ENCODE measurements around the gene CES1.
"Not testable (repeated sequence)": the region's sequence is repeated elsewhere in the genome, so short reads cannot be mapped to it uniquely, and the experiment has no call there.

Gene CES1

GRCh38 chr16:55834049-55834448 is 1.2 kb upstream of the CES1 start:
- whole genome bisulfite sequencing, 2 donors (ENCODE audit: extremely low coverage in 2 of 2, insufficient read length in 2 of 2, insufficient replicate concordance in 1 of 2) = no CpG with 5 or more reads among the region's 7 CpGs
- no peak overlapping the region for H4K91ac ChIP-seq (ENCODE audit: low read depth, low read length, poor library complexity)
- no peak overlapping the region for H3K9ac ChIP-seq (ENCODE audit: low read depth, low read length, poor library complexity)
- no peak overlapping the region for H3K4me3 ChIP-seq (ENCODE audit: low read length in 2 of 2)
- no peak for DNase-seq (ENCODE audit: low spot score)
- H3K27ac ChIP-seq (replicated peaks; ENCODE audit: low read length) = no peak overlapping the region
- no peak overlapping the region for H3K4ac ChIP-seq (ENCODE audit: low read length)
- no peak overlapping the region for H3K18ac ChIP-seq (ENCODE audit: low read length)
- H2AK5ac ChIP-seq (ENCODE audit: low read depth, low read length) = no peak overlapping the region
- no peaks in the 10 kb centered on the region for H3K36me3 ChIP-seq (replicated peaks in 1 of 2; ENCODE audit: control insufficient read depth in 2 of 2, insufficient read depth in 2 of 2, low read length in 2 of 2)
- no peak overlapping the region for H3K23ac ChIP-seq (ENCODE audit: low read depth, low read length, poor library complexity)
- no peaks in the 10 kb centered on the region for H3K79me1 ChIP-seq (ENCODE audit: low read depth, low read length)
- H3K4me2 ChIP-seq (ENCODE audit: insufficient read depth, low read length, poor library complexity, severe bottlenecking) = no peak overlapping the region
- no peak overlapping the region for H2BK120ac ChIP-seq (ENCODE audit: low read depth, low read length)
- H2BK15ac ChIP-seq (ENCODE audit: low read length) = no peak overlapping the region
- no peak overlapping the region for H3K14ac ChIP-seq (ENCODE audit: low read length)
- H2AFZ ChIP-seq (ENCODE audit: low read length) = no peak overlapping the region
- no peak overlapping the region for H2BK12ac ChIP-seq (ENCODE audit: low read length)
- H3K9me3 ChIP-seq (replicated peaks in 1 of 2; ENCODE audit: control insufficient read depth in 2 of 2, insufficient read depth in 1 of 2, low read depth in 1 of 2, low read length in 2 of 2) = no peaks in the 10 kb centered on the region
- no peak overlapping the region for H2BK5ac ChIP-seq (ENCODE audit: low read length)
- H3K27me3 ChIP-seq (ENCODE audit: control insufficient read depth in 3 of 3, insufficient read depth in 3 of 3, low read depth in 1 of 3, low read length in 3 of 3) = no peaks in the 10 kb centered on the region
- H3K4me1 ChIP-seq (ENCODE audit: control insufficient read depth in 2 of 2, insufficient read depth in 1 of 2, low read depth in 1 of 2, low read length in 2 of 2) = peaks cover 0 to 4% of the 10 kb centered on the region in 2 donors
- no peak overlapping the region for H4K8ac ChIP-seq (ENCODE audit: low read depth, low read length)

DNA sequence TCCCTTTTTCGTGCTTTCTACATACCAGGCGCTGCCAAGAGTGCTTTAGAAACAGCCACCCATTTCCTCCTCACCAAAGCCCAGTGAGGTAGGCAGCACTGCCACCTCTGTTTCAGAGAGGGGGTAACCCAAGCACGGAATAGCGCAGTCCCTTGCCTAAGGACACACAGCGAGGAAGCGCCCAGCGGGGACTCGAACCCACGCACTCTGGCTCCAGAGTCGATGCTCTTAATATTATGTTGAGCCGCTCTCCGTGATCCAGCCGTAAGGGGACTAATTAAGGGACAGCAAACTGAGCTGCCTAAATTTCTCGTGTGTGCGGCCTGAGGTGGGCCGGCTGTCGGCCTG is 497 bp downstream of the CES1 start:
- peak overlapping the region; percentile 11 for H2AK5ac ChIP-seq (ENCODE audit: low read depth, low read length)
- no peak overlapping the region for H3K23ac ChIP-seq (ENCODE audit: low read depth, low read length, poor library complexity)
- no peaks in the 10 kb centered on the region for H3K9me3 ChIP-seq (replicated peaks in 1 of 2; ENCODE audit: control insufficient read depth in 2 of 2, insufficient read depth in 1 of 2, low read depth in 1 of 2, low read length in 2 of 2)
- H4K91ac ChIP-seq (ENCODE audit: low read depth, low read length, poor library complexity) = no peak overlapping the region
- H3K4me2 ChIP-seq (ENCODE audit: insufficient read depth, low read length, poor library complexity, severe bottlenecking) = peak overlapping the region; percentile 22
- no peak for DNase-seq (ENCODE audit: low spot score)
- peaks cover 0 to 4% of the 10 kb centered on the region in 2 donors for H3K4me1 ChIP-seq (ENCODE audit: control insufficient read depth in 2 of 2, insufficient read depth in 1 of 2, low read depth in 1 of 2, low read length in 2 of 2)
- no peak overlapping the region for H3K4ac ChIP-seq (ENCODE audit: low read length)
- H3K79me1 ChIP-seq (ENCODE audit: low read depth, low read length) = no peaks in the 10 kb centered on the region
- H3K9ac ChIP-seq (ENCODE audit: low read depth, low read length, poor library complexity) = no peak overlapping the region
- H3K14ac ChIP-seq (ENCODE audit: low read length) = peak overlapping the region; percentile 67
- H2BK5ac ChIP-seq (ENCODE audit: low read length) = no peak overlapping the region
- no peak overlapping the region for H2BK120ac ChIP-seq (ENCODE audit: low read depth, low read length)
- peak overlapping the region in 1 of 2 donors; percentile 2 for H3K4me3 ChIP-seq (ENCODE audit: low read length in 2 of 2)
- H4K8ac ChIP-seq (ENCODE audit: low read depth, low read length) = no peak overlapping the region
- no peak overlapping the region for H3K27ac ChIP-seq (replicated peaks; ENCODE audit: low read length)
- no peaks in the 10 kb centered on the region for H3K27me3 ChIP-seq (ENCODE audit: control insufficient read depth in 3 of 3, insufficient read depth in 3 of 3, low read depth in 1 of 3, low read length in 3 of 3)
- no peak overlapping the region for H2BK12ac ChIP-seq (ENCODE audit: low read length)
- no peaks in the 10 kb centered on the region for H3K36me3 ChIP-seq (replicated peaks in 1 of 2; ENCODE audit: control insufficient read depth in 2 of 2, insufficient read depth in 2 of 2, low read length in 2 of 2)
- H3K18ac ChIP-seq (ENCODE audit: low read length) = peak overlapping the region; percentile 80
- no peak overlapping the region for H2BK15ac ChIP-seq (ENCODE audit: low read length)
- no peak overlapping the region for H2AFZ ChIP-seq (ENCODE audit: low read length)
- WGBS, 2 donors (ENCODE audit: extremely low coverage in 2 of 2, insufficient read length in 2 of 2, insufficient replicate concordance in 1 of 2) = no CpG with 5 or more reads among the region's 17 CpGs

GRCh38 chr16:55830658-55831294 is 2.1 kb downstream of the CES1 start:
- no peak for DNase-seq (ENCODE audit: low spot score)
- Histone ChIP-seq H3K36me3 (replicated peaks in 1 of 2; ENCODE audit: control insufficient read depth in 2 of 2, insufficient read depth in 2 of 2, low read length in 2 of 2) (no peaks in the 10 kb centered on the region), H3K4me1 (ENCODE audit: control insufficient read depth in 2 of 2, insufficient read depth in 1 of 2, low read depth in 1 of 2, low read length in 2 of 2) (peaks cover 0 to 4% of the 10 kb centered on the region in 2 donors), H2BK120ac (ENCODE audit: low read depth, low read length) (no peak overlapping the region), H3K9me3 (replicated peaks in 1 of 2; ENCODE audit: control insufficient read depth in 2 of 2, insufficient read depth in 1 of 2, low read depth in 1 of 2, low read length in 2 of 2) (no peaks in the 10 kb centered on the region), H3K23ac (ENCODE audit: low read depth, low read length, poor library complexity) (no peak overlapping the region), H3K18ac (ENCODE audit: low read length) (no peak overlapping the region), H2BK12ac (ENCODE audit: low read length) (no peak overlapping the region), H3K14ac (ENCODE audit: low read length) (no peak overlapping the region), H3K4me2 (ENCODE audit: insufficient read depth, low read length, poor library complexity, severe bottlenecking) (no peak overlapping the region), H4K8ac (ENCODE audit: low read depth, low read length) (no peak overlapping the region), H3K9ac (ENCODE audit: low read depth, low read length, poor library complexity) (no peak overlapping the region), H3K79me1 (ENCODE audit: low read depth, low read length) (no peaks in the 10 kb centered on the region), H2AK5ac (ENCODE audit: low read depth, low read length) (no peak overlapping the region), H3K27me3 (ENCODE audit: control insufficient read depth in 3 of 3, insufficient read depth in 3 of 3, low read depth in 1 of 3, low read length in 3 of 3) (no peaks in the 10 kb centered on the region), H2AFZ (ENCODE audit: low read length) (no peak overlapping the region), H3K27ac (replicated peaks; ENCODE audit: low read length) (no peak overlapping the region), H3K4me3 (ENCODE audit: low read length in 2 of 2) (no peak overlapping the region), H2BK15ac (ENCODE audit: low read length) (no peak overlapping the region), H2BK5ac (ENCODE audit: low read length) (no peak overlapping the region), H3K4ac (ENCODE audit: low read length) (no peak overlapping the region), H4K91ac (ENCODE audit: low read depth, low read length, poor library complexity) (no peak overlapping the region)
- WGBS, 2 donors (ENCODE audit: extremely low coverage in 2 of 2, insufficient read length in 2 of 2, insufficient replicate concordance in 1 of 2) = no CpG with 5 or more reads among the region's 6 CpGs

DNA sequence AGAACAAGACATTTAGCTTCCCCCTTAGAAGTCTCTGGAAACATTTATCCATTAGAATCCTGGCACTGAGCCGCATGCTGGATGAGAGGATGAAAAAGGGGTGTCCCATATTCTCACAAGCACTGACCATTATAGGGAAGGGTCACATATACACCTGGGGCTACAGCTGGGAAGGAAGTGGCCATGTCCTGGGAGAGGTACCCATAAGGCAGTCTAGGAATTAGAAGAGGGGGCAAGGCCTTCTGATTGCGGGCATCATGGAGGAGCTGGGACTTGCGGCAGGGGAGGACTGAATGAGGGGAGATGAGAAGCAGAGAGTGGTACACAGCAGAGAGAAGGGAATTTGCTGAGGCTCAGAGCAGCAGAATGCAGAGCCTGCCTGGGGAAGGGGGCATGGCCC is 3.7 kb downstream of the CES1 start:
- H3K9ac ChIP-seq (ENCODE audit: low read depth, low read length, poor library complexity); H4K8ac ChIP-seq (ENCODE audit: low read depth, low read length); H2BK15ac ChIP-seq (ENCODE audit: low read length); H3K79me1 ChIP-seq (ENCODE audit: low read depth, low read length); H3K18ac ChIP-seq (ENCODE audit: low read length); H3K27ac ChIP-seq (replicated peaks; ENCODE audit: low read length); H3K27me3 ChIP-seq (ENCODE audit: control insufficient read depth in 3 of 3, insufficient read depth in 3 of 3, low read depth in 1 of 3, low read length in 3 of 3); H3K4me3 ChIP-seq (ENCODE audit: low read length in 2 of 2); H3K9me3 ChIP-seq (replicated peaks in 1 of 2; ENCODE audit: control insufficient read depth in 2 of 2, insufficient read depth in 1 of 2, low read depth in 1 of 2, low read length in 2 of 2); H3K14ac ChIP-seq (ENCODE audit: low read length); H3K36me3 ChIP-seq (replicated peaks in 1 of 2; ENCODE audit: control insufficient read depth in 2 of 2, insufficient read depth in 2 of 2, low read length in 2 of 2); H2AK5ac ChIP-seq (ENCODE audit: low read depth, low read length); H3K4me2 ChIP-seq (ENCODE audit: insufficient read depth, low read length, poor library complexity, severe bottlenecking); H2BK12ac ChIP-seq (ENCODE audit: low read length); DNase-seq (ENCODE audit: low spot score); H2BK120ac ChIP-seq (ENCODE audit: low read depth, low read length); H3K4ac ChIP-seq (ENCODE audit: low read length); H3K23ac ChIP-seq (ENCODE audit: low read depth, low read length, poor library complexity); H3K4me1 ChIP-seq (ENCODE audit: control insufficient read depth in 2 of 2, insufficient read depth in 1 of 2, low read depth in 1 of 2, low read length in 2 of 2); H2AFZ ChIP-seq (ENCODE audit: low read length); H2BK5ac ChIP-seq (ENCODE audit: low read length); H4K91ac ChIP-seq (ENCODE audit: low read depth, low read length, poor library complexity): not testable (repeated sequence)
- no CpG with 5 or more reads among the region's 3 CpGs for WGBS, 2 donors (ENCODE audit: extremely low coverage in 2 of 2, insufficient read length in 2 of 2, insufficient replicate concordance in 1 of 2)

All from neuronal stem cell (in vitro differentiated cells).